Lung (tissue), 12 donors: Measurements from ENCODE around the gene TRAPPC11. TPM values are rescaled to one million over a fixed set of nuclear protein-coding genes. Genes with fewer than 3 reads are reported as not detected.
"Not testable (repeated sequence)": the region's sequence is repeated elsewhere in the genome, so short reads cannot be mapped to it uniquely, and the experiment has no call there.

Experiments used
- ATAC-seq: fragments of 200-7000 bp; cut with Tn5 transposase; one replicate; pipeline ENCODE4 v1.9.1; 2020; ENCODE audit warnings: moderate number of reproducible peaks; ENCODE audit not compliant: insufficient read depth, low FRiP score
- DNase-seq, 3 donors: peaks; one replicate each; pipeline ENCODE4 v3.0.0-alpha.2; 2013 to 2017
- H3K27ac ChIP-seq, 2 donors: one replicate each; pipeline ENCODE4 v1.5.1; 2013; ENCODE audit warnings: mild to moderate bottlenecking in 2 of 2, moderate library complexity in 2 of 2, control low read depth in 1 of 2, inconsistent platforms in 1 of 2, low read depth in 1 of 2, low read length in 1 of 2
- H3K27me3 ChIP-seq, 3 donors: one replicate each; pipeline ENCODE4 v1.5.1; 2013; ENCODE audit warnings: low read length in 2 of 3; ENCODE audit not compliant: control insufficient read depth in 3 of 3, insufficient read depth in 3 of 3
- H3K36me3 ChIP-seq, 4 donors: one replicate each; pipeline ENCODE4 v1.5.1; 2013; ENCODE audit warnings: low read length in 4 of 4, mild to moderate bottlenecking in 1 of 4, moderate library complexity in 1 of 4; ENCODE audit not compliant: control insufficient read depth in 4 of 4, insufficient read depth in 4 of 4
- H3K4me1 ChIP-seq, 5 donors: one replicate each; pipeline ENCODE4 v1.5.1; 2013; ENCODE audit warnings: low read length in 5 of 5, mild to moderate bottlenecking in 2 of 5, moderate library complexity in 1 of 5; ENCODE audit not compliant: control insufficient read depth in 5 of 5, insufficient read depth in 5 of 5
- H3K4me3 ChIP-seq: one replicate; pipeline ENCODE4 v1.5.1; 2013; ENCODE audit warnings: mild to moderate bottlenecking, control low read depth, moderate library complexity
- H3K9ac ChIP-seq, 2 donors: one replicate each; pipeline ENCODE4 v1.5.1; 2013; ENCODE audit warnings: low read length in 2 of 2, control low read depth in 1 of 2; ENCODE audit not compliant: insufficient read depth in 1 of 2
- H3K9me3 ChIP-seq, 4 donors: one replicate each; pipeline ENCODE4 v1.5.1; 2013; ENCODE audit warnings: low read length in 3 of 4, mild to moderate bottlenecking in 1 of 4, moderate library complexity in 1 of 4; ENCODE audit not compliant: control insufficient read depth in 4 of 4, insufficient read depth in 3 of 4
- WGBS, 2 donors: extraction: QIAGEN DNeasy Blood & Tissue Kit; methylation state at CpG; one replicate each; pipeline ENCODE4 v1.1.7; 2013; 5-methylcytosine and 5-hydroxymethylcytosine counted together
- polyA plus RNA-seq, 2 donors: library from polyadenylated mRNA; stranded (reverse); fragments of 200-250 nt; gene quantifications; one replicate each; pipeline ENCODE4 v1.2.1, GENCODE V29; 2013
- total RNA-seq, 2 donors: library from RNA; depleted of rRNA in 1 of 2; stranded (reverse); fragments of >200 nt in 1 of 2; gene quantifications; one replicate each; pipeline ENCODE4 v1.2.1, GENCODE V29; 2014 to 2021
- TF ChIP-seq, protein P1 (sequence below): IDR thresholded peaks from 2 replicates; pipeline ENCODE4 v1.5.1; 2012; ENCODE audit warnings: mild to moderate bottlenecking; ENCODE audit errors: control extremely low read depth, extremely low read depth
- donor health status: control.
- donor health status: control.
- donor health status: Bipolar disorder and iron deficiency.
- donor health status: healthy.
- donor health status: DM: yes; HTN: yes; CAD: no.

Gene TRAPPC11
- total and polyA plus RNA-seq, 4 donors, result 15.5 to 80.1 (median 25.4) TPM

DNA sequence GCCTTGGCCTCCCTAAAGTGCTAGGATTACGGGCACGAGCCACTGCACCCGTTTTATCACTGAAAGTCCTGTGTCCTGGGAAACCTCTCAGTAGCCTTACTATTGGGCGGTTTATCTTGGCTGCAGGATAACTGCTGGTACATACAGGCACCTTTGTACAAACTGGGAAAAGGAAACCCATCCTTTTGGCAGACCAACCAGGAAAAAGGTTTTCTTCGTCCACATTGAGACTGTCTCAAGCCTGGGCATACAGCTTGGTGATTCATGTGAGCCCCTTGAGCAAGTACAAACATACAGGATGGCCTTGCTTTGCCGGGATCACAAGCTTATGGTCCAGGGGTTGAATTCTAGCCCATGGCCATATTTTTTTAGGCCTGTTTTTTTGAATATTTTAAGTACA, 32.9 kb upstream of the TRAPPC11 start:
- no peak for DNase-seq
- H3K27me3 ChIP-seq, result no peaks in the 10 kb centered on the region

DNA sequence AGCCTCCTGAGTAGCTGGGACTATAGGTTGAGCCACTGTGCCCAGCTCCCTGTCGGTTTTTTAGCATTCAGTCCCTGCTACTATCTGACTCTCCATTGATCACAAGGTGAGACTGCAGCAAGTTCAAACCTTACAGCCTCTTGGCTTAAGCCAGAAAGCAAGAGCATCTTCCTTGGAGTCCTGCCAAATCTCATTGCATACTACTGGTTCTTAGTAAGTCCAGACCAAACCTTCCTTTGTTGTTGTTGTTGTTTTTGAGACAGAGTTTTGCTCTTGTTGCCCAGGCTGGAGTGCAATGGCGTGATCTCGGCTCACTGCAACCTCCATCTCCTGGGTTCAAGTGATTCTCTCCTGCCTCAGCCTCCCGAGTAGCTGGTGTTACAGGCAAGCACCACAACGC, 31.8 kb upstream of the TRAPPC11 start:
- not testable (repeated sequence) for H3K9me3 ChIP-seq, H3K27me3 ChIP-seq, ATAC-seq, H3K4me1 ChIP-seq, H3K4me3 ChIP-seq, H3K36me3 ChIP-seq, DNase-seq, H3K9ac ChIP-seq, H3K27ac ChIP-seq
- 92 to 95% methylated on average over 5 of the region's 5 CpGs for WGBS, 2 donors

More for the DNA sequence above, 32.9 kb upstream of the TRAPPC11 start:
- Histone ChIP-seq H3K9me3 (no peaks in the 10 kb centered on the region), H3K27ac (no peak overlapping the region), H3K4me1 (peaks cover 0 to 2% (median 0%) of the 10 kb centered on the region in 5 donors), H3K9ac (no peak overlapping the region), H3K36me3 (no peaks in the 10 kb centered on the region), H3K4me3 (no peak overlapping the region)
- ATAC-seq, result no peak
- TF ChIP-seq, protein P1, sequence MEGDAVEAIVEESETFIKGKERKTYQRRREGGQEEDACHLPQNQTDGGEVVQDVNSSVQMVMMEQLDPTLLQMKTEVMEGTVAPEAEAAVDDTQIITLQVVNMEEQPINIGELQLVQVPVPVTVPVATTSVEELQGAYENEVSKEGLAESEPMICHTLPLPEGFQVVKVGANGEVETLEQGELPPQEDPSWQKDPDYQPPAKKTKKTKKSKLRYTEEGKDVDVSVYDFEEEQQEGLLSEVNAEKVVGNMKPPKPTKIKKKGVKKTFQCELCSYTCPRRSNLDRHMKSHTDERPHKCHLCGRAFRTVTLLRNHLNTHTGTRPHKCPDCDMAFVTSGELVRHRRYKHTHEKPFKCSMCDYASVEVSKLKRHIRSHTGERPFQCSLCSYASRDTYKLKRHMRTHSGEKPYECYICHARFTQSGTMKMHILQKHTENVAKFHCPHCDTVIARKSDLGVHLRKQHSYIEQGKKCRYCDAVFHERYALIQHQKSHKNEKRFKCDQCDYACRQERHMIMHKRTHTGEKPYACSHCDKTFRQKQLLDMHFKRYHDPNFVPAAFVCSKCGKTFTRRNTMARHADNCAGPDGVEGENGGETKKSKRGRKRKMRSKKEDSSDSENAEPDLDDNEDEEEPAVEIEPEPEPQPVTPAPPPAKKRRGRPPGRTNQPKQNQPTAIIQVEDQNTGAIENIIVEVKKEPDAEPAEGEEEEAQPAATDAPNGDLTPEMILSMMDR, result no peak
- 88 to 94% methylated on average over 6 of the region's 6 CpGs for WGBS, 2 donors

DNA sequence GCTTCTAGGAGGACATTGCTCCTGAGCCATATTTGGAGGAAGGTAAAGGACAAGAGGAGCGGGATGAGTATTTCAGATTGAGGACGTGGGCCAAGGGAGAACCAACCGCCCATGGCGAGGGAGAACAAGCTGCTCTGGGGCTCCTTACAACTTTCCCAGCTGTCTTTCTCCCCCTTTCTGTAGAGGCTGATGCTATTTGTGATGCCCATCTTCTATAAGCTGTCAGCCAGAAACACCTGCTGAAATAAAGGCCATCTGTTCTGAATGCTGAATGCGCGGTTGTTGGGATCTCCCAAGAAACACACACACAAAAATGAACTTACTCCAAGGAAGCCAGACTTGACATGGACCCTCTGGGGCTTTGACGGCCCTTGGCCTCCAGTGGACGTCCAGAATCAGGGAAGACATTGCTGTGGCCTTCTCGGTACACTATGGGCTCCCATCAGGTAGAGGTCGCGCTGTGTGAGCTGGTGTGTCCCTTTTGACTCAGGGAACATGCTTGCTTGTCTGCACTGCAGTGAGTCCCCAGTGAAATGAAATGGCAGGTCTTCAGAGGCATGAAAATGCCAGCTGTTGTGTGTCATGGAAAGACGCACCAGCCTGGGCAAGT, 31.0 kb upstream of the TRAPPC11 start:
- H3K4me1 ChIP-seq, result no peaks in the 10 kb centered on the region
- no peaks in the 10 kb centered on the region for H3K9me3 ChIP-seq
- no peaks in the 10 kb centered on the region for H3K36me3 ChIP-seq
- H3K27me3 ChIP-seq, result no peaks in the 10 kb centered on the region
- WGBS, 2 donors, result 88 to 96% methylated on average over 12 of the region's 12 CpGs
- no peak overlapping the region for H3K9ac ChIP-seq
- TF ChIP-seq, protein P1, result no peak
- H3K4me3 ChIP-seq, result no peak overlapping the region
- no peak overlapping the region for H3K27ac ChIP-seq
- no peak for ATAC-seq
- DNase-seq, result no peak

DNA sequence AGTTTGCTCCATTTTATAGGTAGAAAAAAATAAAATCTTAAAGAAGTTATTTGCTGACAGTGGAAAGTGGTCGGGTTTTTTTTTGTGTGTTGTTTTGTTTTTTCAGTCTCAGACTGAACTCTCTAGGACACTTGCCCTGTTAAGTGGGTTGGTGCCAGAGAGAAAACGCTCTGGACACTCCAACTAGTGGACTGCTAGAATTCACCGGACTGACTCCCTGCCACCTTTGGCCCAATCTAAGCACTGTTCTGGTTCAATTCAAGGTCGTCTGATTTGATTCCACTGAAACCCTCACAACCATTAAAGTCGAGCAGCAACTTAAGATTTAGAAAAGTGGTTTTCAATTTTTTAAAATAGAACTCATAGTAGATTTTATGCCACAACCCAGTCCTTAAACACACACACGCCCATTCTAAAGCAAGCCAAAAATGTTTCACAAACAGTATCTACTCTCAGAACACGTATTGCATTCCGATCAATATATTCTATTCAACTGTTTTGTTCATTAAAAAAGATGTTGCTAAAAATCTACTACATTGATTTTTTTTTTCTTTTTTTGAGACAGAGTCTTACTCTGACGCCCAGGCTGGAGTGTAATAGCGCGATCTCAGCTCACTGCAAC, 27.4 kb upstream of the TRAPPC11 start:
- 76 to 89% methylated on average over 11 of the region's 11 CpGs for WGBS, 2 donors
- TF ChIP-seq, protein P1, result no peak

More for the DNA sequence above, 27.4 kb upstream of the TRAPPC11 start:
- DNase-seq, result no peak
- Histone ChIP-seq H3K27ac (no peak overlapping the region), H3K9ac (no peak overlapping the region), H3K27me3 (no peaks in the 10 kb centered on the region), H3K9me3 (no peaks in the 10 kb centered on the region), H3K4me1 (peaks cover 0 to 18% (median 1%) of the 10 kb centered on the region in 5 donors), H3K4me3 (no peak overlapping the region), H3K36me3 (no peaks in the 10 kb centered on the region)
- ATAC-seq, result no peak
